Measurements from ENCODE around the gene SOBP.

The SOBP gene

DNA sequence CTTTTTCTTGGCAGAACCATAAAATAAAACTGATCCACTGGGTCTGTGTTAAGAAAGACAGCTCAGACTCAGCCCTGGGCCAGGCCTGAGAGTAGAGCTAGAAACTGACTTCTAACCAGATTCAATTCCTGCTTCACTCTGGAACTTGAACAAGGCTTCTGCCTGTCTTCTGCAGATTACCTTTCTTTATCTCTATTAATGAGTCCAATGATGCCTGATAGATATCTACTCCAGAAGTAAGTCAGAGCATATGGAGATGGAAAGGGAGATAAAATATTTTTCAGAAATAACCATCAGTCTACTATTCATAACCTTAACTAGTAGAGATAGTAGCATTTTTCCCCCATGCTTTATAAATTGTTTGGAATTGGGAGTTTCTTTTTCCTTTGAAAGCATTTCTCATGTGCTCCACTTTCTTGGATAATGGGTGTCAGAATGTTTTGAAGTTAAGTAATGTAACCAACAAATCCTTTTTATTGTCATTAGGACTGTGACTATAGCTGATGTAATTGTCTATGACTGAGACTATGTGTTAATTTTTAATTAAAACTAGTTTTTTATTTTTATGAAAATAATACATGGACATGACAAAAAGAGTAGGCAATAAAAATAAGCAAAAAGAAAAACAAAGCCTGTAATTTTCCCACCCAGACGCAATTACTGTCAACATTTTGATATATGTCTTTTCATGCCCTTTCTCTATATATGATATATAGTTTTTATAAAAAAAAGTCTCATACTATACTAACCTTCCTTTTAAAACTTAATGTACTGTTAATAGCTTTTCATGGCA is 7.2 kb downstream of the SOBP start:
- Histone ChIP-seq H3K9ac (ENCODE audit: insufficient read length, low read depth) (no peak overlapping the region), H3K27me3 (ENCODE audit: insufficient read depth, insufficient read length) (peaks cover 4% of the 10 kb centered on the region), H3K9me3 (ENCODE audit: insufficient read depth, low read length) (no peaks in the 10 kb centered on the region), H3K36me3 (ENCODE audit: insufficient read depth, insufficient read length, low read length) (no peaks in the 10 kb centered on the region), H3K4me3 (ENCODE audit: insufficient read length, low read depth) (no peak overlapping the region), H3K4me1 (ENCODE audit: insufficient read depth, insufficient read length) (no peaks in the 10 kb centered on the region)
- DNase-seq (ENCODE audit: low read depth, low spot score), result no peak
- TF ChIP-seq SUZ12 (IDR thresholded peaks at IDR 0.05; ENCODE audit: extremely low read depth, insufficient read depth, insufficient read length) (no peak), ZNF274 (IDR thresholded peaks at IDR 0.05; ENCODE audit: low read depth, low read length) (no peak), YY1 (IDR thresholded peaks at IDR 0.05; ENCODE audit: insufficient read depth, insufficient read length) (no peak)

DNA sequence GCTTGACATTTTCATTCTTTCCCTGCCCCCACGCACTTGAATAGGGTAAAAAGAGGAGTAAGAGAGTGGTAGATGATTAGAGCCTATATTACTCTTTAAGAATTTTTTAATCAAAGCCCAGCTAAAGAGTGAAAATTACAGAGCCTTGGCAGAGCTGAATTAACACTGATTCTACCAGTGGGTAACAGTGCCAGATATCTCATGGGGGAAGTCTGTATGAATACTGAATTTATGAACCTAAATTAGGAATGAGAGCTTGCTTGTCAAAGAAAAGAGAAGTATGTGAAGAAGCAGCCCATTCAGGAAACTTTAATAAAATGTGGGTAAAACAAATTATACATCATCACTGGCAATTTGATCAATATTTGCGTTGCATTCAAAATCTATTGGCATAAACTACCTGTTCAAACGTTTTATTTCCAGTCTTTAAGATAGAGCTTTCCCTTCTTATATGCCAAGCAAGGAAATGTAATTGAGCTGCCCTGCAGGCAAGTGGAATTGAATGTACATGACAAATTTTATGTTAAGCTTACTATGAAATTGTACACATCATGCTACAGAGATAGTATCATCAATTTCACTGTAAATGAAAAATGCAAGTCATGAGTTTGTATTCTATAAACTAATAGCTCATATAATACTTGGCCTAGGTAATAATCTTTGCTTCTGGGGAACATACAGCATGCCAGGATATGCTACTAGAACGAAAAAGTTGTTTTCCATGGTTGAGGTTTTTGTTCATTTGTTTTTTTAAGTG is 14.5 kb downstream of the SOBP start:
- TF ChIP-seq ZNF274 (IDR thresholded peaks at IDR 0.05; ENCODE audit: low read depth, low read length) (no peak), YY1 (IDR thresholded peaks at IDR 0.05; ENCODE audit: insufficient read depth, insufficient read length) (no peak), SUZ12 (IDR thresholded peaks at IDR 0.05; ENCODE audit: extremely low read depth, insufficient read depth, insufficient read length) (no peak)
- no peaks in the 10 kb centered on the region for H3K9me3 ChIP-seq (ENCODE audit: insufficient read depth, low read length)
- no peak overlapping the region for H3K9ac ChIP-seq (ENCODE audit: insufficient read length, low read depth)
- DNase-seq (ENCODE audit: low read depth, low spot score), result no peak
- no peaks in the 10 kb centered on the region for H3K4me1 ChIP-seq (ENCODE audit: insufficient read depth, insufficient read length)
- H3K4me3 ChIP-seq (ENCODE audit: insufficient read length, low read depth), result no peak overlapping the region
- H3K36me3 ChIP-seq (ENCODE audit: insufficient read depth, insufficient read length, low read length), result no peaks in the 10 kb centered on the region
- H3K27me3 ChIP-seq (ENCODE audit: insufficient read depth, insufficient read length), result no peaks in the 10 kb centered on the region

DNA sequence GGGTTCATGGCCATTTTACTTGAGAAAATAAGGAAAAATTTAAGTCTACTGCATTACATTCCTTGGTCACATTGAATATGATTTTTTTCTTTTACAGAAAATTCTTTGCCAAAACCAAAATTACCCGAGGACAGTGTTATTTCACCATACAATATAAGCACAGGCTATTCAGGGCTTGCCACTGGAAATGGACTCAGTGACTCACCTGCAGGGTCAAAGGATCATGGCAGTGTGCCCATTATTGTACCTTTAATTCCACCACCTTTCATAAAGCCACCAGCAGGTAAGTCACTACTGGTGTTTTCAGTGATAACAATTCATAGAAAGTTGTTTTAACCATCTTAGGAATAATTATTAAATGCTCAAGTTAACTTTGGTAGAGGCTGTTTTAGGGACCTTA is 16.2 kb downstream of the SOBP start:
- TF ChIP-seq ZNF274 (IDR thresholded peaks at IDR 0.05; ENCODE audit: low read depth, low read length), result no peak
- no peak for TF ChIP-seq YY1 (IDR thresholded peaks at IDR 0.05; ENCODE audit: insufficient read depth, insufficient read length)
- no peak for TF ChIP-seq SUZ12 (IDR thresholded peaks at IDR 0.05; ENCODE audit: extremely low read depth, insufficient read depth, insufficient read length)
- H3K4me1 ChIP-seq (ENCODE audit: insufficient read depth, insufficient read length), result no peaks in the 10 kb centered on the region

DNA sequence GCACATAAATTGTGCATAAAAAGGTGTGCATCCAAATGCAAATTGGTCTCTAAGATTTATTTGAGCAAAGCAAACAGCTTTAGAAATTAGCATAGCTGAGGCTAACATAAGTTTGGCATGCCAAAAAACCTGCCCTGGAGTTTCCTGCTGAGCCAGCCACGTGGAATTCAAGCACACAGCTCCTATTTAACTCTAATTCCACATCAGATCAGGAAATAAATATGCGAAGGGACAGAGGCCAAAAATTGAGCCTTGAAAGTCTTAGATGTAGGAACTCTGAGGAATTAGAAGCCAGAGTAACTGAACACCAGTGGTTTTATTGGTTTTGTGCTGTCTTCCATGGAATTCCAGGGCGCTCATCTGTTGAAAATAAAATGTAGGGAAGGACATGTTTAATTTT is 19.6 kb downstream of the SOBP start:
- TF ChIP-seq YY1 (IDR thresholded peaks at IDR 0.05; ENCODE audit: insufficient read depth, insufficient read length), result no peak
- no peak for TF ChIP-seq ZNF274 (IDR thresholded peaks at IDR 0.05; ENCODE audit: low read depth, low read length)
- no peak for TF ChIP-seq SUZ12 (IDR thresholded peaks at IDR 0.05; ENCODE audit: extremely low read depth, insufficient read depth, insufficient read length)
- H3K9me3 ChIP-seq (ENCODE audit: insufficient read depth, low read length), result no peaks in the 10 kb centered on the region
- no peak overlapping the region for H3K9ac ChIP-seq (ENCODE audit: insufficient read length, low read depth)
- no peak overlapping the region for H3K4me3 ChIP-seq (ENCODE audit: insufficient read length, low read depth)
- no peaks in the 10 kb centered on the region for H3K36me3 ChIP-seq (ENCODE audit: insufficient read depth, insufficient read length, low read length)
- DNase-seq (ENCODE audit: low read depth, low spot score), result no peak
- H3K27me3 ChIP-seq (ENCODE audit: insufficient read depth, insufficient read length), result no peaks in the 10 kb centered on the region
- no peaks in the 10 kb centered on the region for H3K4me1 ChIP-seq (ENCODE audit: insufficient read depth, insufficient read length)

More for the DNA sequence above, 16.2 kb downstream of the SOBP start:
- Histone ChIP-seq H3K9me3 (ENCODE audit: insufficient read depth, low read length) (no peaks in the 10 kb centered on the region), H3K27me3 (ENCODE audit: insufficient read depth, insufficient read length) (no peaks in the 10 kb centered on the region), H3K4me3 (ENCODE audit: insufficient read length, low read depth) (no peak overlapping the region), H3K9ac (ENCODE audit: insufficient read length, low read depth) (no peak overlapping the region), H3K36me3 (ENCODE audit: insufficient read depth, insufficient read length, low read length) (no peaks in the 10 kb centered on the region)
- DNase-seq (ENCODE audit: low read depth, low spot score), result no peak

DNA sequence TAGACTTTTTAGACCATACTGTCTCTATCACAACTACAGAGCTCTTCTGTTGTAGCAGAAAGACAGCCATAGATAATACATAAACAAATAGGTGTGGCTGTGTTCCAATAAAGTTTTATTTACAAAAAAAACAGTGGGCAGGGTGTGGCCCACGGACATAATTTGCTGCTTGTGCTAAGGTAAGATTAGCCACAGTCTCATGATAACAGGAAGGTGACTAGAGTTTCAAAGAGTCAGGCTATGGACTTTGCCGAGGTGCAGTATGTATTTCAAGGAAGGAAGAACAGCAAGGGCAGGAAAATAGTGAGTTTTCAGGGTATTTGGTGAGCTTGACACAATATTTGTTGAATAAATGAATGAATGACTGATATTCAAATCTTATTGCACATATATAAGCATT is 20.2 kb downstream of the SOBP start:
- Histone ChIP-seq H3K9ac (ENCODE audit: insufficient read length, low read depth) (no peak overlapping the region), H3K4me1 (ENCODE audit: insufficient read depth, insufficient read length) (no peaks in the 10 kb centered on the region), H3K9me3 (ENCODE audit: insufficient read depth, low read length) (0 out of 2 replicates have a peak, but pooled peaks cover 6% of the 10 kb centered on the region), H3K4me3 (ENCODE audit: insufficient read length, low read depth) (no peak overlapping the region), H3K36me3 (ENCODE audit: insufficient read depth, insufficient read length, low read length) (no peaks in the 10 kb centered on the region), H3K27me3 (ENCODE audit: insufficient read depth, insufficient read length) (no peaks in the 10 kb centered on the region)
- TF ChIP-seq ZNF274 (IDR thresholded peaks at IDR 0.05; ENCODE audit: low read depth, low read length) (no peak), SUZ12 (IDR thresholded peaks at IDR 0.05; ENCODE audit: extremely low read depth, insufficient read depth, insufficient read length) (no peak), YY1 (IDR thresholded peaks at IDR 0.05; ENCODE audit: insufficient read depth, insufficient read length) (no peak)
- no peak for DNase-seq (ENCODE audit: low read depth, low spot score)

DNA sequence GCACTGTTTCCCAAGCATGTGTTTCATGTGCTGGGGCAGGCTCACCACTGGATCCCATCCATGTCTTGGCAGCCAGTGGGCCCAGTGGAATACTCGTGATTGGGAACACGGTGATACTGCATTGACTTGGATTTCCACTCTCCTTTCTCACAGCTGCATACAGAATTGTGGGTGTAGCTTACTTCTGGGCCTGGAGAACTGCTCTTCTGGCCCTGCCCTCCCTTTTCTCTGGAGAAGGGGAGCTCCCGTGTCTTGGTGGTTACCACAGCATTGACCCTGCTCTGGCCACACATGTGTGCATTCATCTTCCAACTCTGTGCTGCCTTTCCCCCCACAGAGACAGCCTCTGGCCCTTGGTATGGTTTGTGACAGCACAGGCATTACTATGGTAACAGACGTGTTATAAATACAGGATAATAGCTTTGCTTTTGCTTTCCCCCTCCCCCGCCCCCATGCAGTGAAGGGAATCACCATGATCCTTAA is 21.6 kb downstream of the SOBP start:
- no peak overlapping the region for H3K9ac ChIP-seq (ENCODE audit: insufficient read length, low read depth)
- TF ChIP-seq SUZ12 (IDR thresholded peaks at IDR 0.05; ENCODE audit: extremely low read depth, insufficient read depth, insufficient read length) (no peak), YY1 (IDR thresholded peaks at IDR 0.05; ENCODE audit: insufficient read depth, insufficient read length) (no peak), ZNF274 (IDR thresholded peaks at IDR 0.05; ENCODE audit: low read depth, low read length) (no peak)
- H3K4me1 ChIP-seq (ENCODE audit: insufficient read depth, insufficient read length), result no peaks in the 10 kb centered on the region
- H3K36me3 ChIP-seq (ENCODE audit: insufficient read depth, insufficient read length, low read length), result no peaks in the 10 kb centered on the region
- H3K4me3 ChIP-seq (ENCODE audit: insufficient read length, low read depth), result no peak overlapping the region
- no peak for DNase-seq (ENCODE audit: low read depth, low spot score)
- peaks cover 17% of the 10 kb centered on the region; the same call in 1 of the 2 replicates for H3K9me3 ChIP-seq (ENCODE audit: insufficient read depth, low read length)
- H3K27me3 ChIP-seq (ENCODE audit: insufficient read depth, insufficient read length), result no peaks in the 10 kb centered on the region

DNA sequence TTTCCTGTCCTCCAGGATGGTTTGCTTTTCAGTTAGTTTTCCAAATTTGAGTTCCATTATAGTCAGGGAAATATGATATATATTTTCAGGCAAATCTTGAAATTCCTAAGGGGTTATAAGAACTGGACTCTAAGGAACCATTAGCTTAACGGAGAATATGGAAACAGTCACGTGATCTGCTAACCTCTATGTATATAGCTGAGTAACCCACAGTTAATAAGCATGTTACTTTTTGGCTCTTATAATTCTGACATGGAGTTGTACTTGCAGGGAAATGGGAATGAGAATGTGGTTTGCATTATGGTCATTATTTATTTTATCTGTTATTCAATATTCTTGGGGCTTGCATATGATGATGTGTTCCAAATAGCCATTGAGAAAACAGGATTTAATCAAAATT is 23.3 kb downstream of the SOBP start:
- no peak for DNase-seq (ENCODE audit: low read depth, low spot score)
- Histone ChIP-seq H3K4me1 (ENCODE audit: insufficient read depth, insufficient read length) (no peaks in the 10 kb centered on the region), H3K9ac (ENCODE audit: insufficient read length, low read depth) (no peak overlapping the region), H3K9me3 (ENCODE audit: insufficient read depth, low read length) (peaks cover 27% of the 10 kb centered on the region), H3K4me3 (ENCODE audit: insufficient read length, low read depth) (no peak overlapping the region), H3K27me3 (ENCODE audit: insufficient read depth, insufficient read length) (no peaks in the 10 kb centered on the region), H3K36me3 (ENCODE audit: insufficient read depth, insufficient read length, low read length) (no peaks in the 10 kb centered on the region)
- TF ChIP-seq YY1 (IDR thresholded peaks at IDR 0.05; ENCODE audit: insufficient read depth, insufficient read length), result no peak
- no peak for TF ChIP-seq ZNF274 (IDR thresholded peaks at IDR 0.05; ENCODE audit: low read depth, low read length)
- TF ChIP-seq SUZ12 (IDR thresholded peaks at IDR 0.05; ENCODE audit: extremely low read depth, insufficient read depth, insufficient read length), result no peak
